ENCODE results near the gene ACADS.

ACADS gene

GRCh38 chr12:120685522-120685921 lies 40.1 kb upstream of the ACADS start:
- H3K9me3 Mint-ChIP-seq = no peaks in the 10 kb centered on the region
- H3K27ac Mint-ChIP-seq = no peak overlapping the region
- H3K4me3 Mint-ChIP-seq = peak overlapping the region; percentile 91
- peaks cover 30% of the 10 kb centered on the region for H3K4me1 Mint-ChIP-seq
- no peak for DNase-seq
- no peak for TF ChIP-seq CTCF (IDR thresholded peaks at IDR 0.05)
- no peaks in the 10 kb centered on the region for H3K36me3 Mint-ChIP-seq (ENCODE audit: low read depth)
- H3K27me3 Mint-ChIP-seq (ENCODE audit: low read depth, poor library complexity) = no peaks in the 10 kb centered on the region

GRCh38 chr12:120686151-120686689 lies 39.4 kb upstream of the ACADS start:
- peak overlapping the region; percentile 99 for H3K27ac Mint-ChIP-seq
- H3K27me3 Mint-ChIP-seq (ENCODE audit: low read depth, poor library complexity) = no peaks in the 10 kb centered on the region
- peak; percentile 96 for DNase-seq
- TF ChIP-seq CTCF (IDR thresholded peaks at IDR 0.05) = no peak
- H3K4me3 Mint-ChIP-seq = peak overlapping the region; percentile 91
- no peaks in the 10 kb centered on the region for H3K9me3 Mint-ChIP-seq
- H3K36me3 Mint-ChIP-seq (ENCODE audit: low read depth) = peaks cover 3% of the 10 kb centered on the region
- peaks cover 36% of the 10 kb centered on the region for H3K4me1 Mint-ChIP-seq

GRCh38 chr12:120686690-120687577 lies 38.7 kb upstream of the ACADS start, which contains the start of gene MLEC:
Gene MLEC (plus strand): TSS chr12:120687149. CDS start chr12:120687297, 148 bp downstream.
- H3K27me3 Mint-ChIP-seq (ENCODE audit: low read depth, poor library complexity) = no peaks in the 10 kb centered on the region
- peaks cover 44% of the 10 kb centered on the region for H3K4me1 Mint-ChIP-seq
- H3K4me3 Mint-ChIP-seq = peak within 1 kb of the TSS; percentile 91
- peaks cover 7% of the 10 kb centered on the region for H3K36me3 Mint-ChIP-seq (ENCODE audit: low read depth)
- H3K9me3 Mint-ChIP-seq = no peaks in the 10 kb centered on the region
- no peak for TF ChIP-seq CTCF (IDR thresholded peaks at IDR 0.05)
- peak within 1 kb of the TSS; percentile 99 for H3K27ac Mint-ChIP-seq
- DNase-seq = peak; percentile 99

- TF ChIP-seq CTCF (IDR thresholded peaks at IDR 0.05) = no peak
- Mint-ChIP-seq H3K27ac (peak overlapping the region; percentile 19), H3K9me3 (no peaks in the 10 kb centered on the region), H3K27me3 (ENCODE audit: low read depth, poor library complexity) (no peaks in the 10 kb centered on the region), H3K4me1 (peaks cover 52% of the 10 kb centered on the region), H3K4me3 (peak overlapping the region; percentile 91), H3K36me3 (ENCODE audit: low read depth) (peaks cover 14% of the 10 kb centered on the region)
- peak; percentile 26 for DNase-seq
These were observed 37.9 kb upstream of the ACADS start for GRCh38 chr12:120687578-120688289.

GRCh38 chr12:120688527-120689071 lies 37.0 kb upstream of the ACADS start:
- peak overlapping the region; percentile 61 for H3K27ac Mint-ChIP-seq
- no peaks in the 10 kb centered on the region for H3K9me3 Mint-ChIP-seq
- peak overlapping the region; percentile 91 for H3K4me3 Mint-ChIP-seq
- no peak for DNase-seq
- peaks cover under 1% of the 10 kb centered on the region for H3K27me3 Mint-ChIP-seq (ENCODE audit: low read depth, poor library complexity)
- TF ChIP-seq CTCF (IDR thresholded peaks at IDR 0.05) = no peak
- H3K4me1 Mint-ChIP-seq = peaks cover 60% of the 10 kb centered on the region
- peaks cover 21% of the 10 kb centered on the region for H3K36me3 Mint-ChIP-seq (ENCODE audit: low read depth)
